ENCODE data around the gene SH3BP1. TPM values are rescaled to one million over a fixed set of nuclear protein-coding genes. Genes with fewer than 3 reads are reported as not detected.

SH3BP1 gene
- total and polyA plus RNA-seq, 9 of the 15 experiments (the other 6 are each of a cell fraction or from before 2014, with no cell fraction given): 0.10 to 36.2 (median 10.4) TPM

DNA sequence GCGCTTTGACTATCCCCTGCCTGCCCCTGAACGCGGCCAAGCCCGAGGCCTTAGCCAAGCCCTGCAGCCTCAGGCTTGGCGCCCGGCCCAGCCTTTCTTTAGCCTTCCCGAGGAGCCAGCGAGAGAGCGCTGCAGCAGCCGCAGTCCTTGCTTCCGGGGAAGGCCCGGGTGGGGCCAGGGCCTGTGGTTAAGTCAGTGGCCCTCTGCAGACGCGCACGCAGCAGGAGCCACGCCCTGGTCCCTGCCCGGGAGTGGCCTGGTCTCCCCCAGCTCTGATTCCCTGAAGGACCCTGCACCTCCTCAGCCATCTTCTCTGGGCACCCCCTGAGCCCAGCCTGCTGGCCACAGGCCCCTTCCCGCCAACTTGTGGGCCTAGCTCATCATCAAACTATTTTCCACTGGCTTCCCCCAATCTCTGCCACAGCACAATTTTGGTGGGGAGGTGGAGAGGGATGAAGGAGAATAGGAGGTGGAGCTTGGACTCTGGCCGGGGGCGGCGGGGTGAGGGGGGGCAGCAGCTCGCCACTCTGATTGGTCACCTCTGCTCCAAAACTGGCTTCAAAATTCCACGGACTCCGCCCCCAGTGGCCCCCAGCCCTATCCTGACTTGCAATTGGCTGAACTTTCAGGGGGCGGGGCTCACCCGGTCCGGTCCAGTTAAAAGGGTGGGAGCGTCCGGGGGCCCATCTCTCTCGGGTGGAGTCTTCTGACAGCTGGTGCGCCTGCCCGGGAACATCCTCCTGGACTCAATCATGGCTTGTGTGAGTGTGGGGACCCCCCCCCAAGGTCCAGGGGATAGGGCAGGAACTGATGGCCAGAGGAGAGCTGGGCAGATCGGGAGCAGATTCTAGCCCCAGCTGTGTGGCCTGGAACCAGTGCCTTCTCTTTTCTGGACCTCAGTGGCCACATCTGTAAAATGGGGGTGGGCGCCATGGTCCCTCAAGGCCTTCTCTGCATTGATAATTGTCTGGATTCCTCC is 35.8 kb downstream of the SH3BP1 start, which contains the start of gene LGALS1 (continued):
- no peak for TF ChIP-seq FOXA1 (IDR thresholded peaks at IDR 0.05; ENCODE audit: borderline replicate concordance)
- TF ChIP-seq FOXA3 (CRISPR knock-in tag; conservative IDR thresholded peaks at IDR 0.05 in 1 of 2, IDR thresholded peaks at IDR 0.05 in 1 of 2): no peak
- TF ChIP-seq ZNF583 (CRISPR knock-in tag; IDR thresholded peaks at IDR 0.05): no peak
- no peak for TF ChIP-seq TOE1 (IDR thresholded peaks at IDR 0.05; ENCODE audit: borderline replicate concordance)
- no peak for TF ChIP-seq TOE1 (CRISPR knock-in tag; IDR thresholded peaks at IDR 0.05; ENCODE audit: borderline replicate concordance, low read depth)
- TF ChIP-seq, protein P1, sequence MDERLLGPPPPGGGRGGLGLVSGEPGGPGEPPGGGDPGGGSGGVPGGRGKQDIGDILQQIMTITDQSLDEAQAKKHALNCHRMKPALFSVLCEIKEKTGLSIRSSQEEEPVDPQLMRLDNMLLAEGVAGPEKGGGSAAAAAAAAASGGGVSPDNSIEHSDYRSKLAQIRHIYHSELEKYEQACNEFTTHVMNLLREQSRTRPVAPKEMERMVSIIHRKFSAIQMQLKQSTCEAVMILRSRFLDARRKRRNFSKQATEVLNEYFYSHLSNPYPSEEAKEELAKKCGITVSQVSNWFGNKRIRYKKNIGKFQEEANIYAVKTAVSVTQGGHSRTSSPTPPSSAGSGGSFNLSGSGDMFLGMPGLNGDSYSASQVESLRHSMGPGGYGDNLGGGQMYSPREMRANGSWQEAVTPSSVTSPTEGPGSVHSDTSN (CRISPR knock-in tag; IDR thresholded peaks at IDR 0.05; ENCODE audit: low read depth): no peak
- TF ChIP-seq, protein P1 (tag; conservative IDR thresholded peaks at IDR 0.05; ENCODE audit: low read depth): no peak
- no peak for TF ChIP-seq HOXB6 (CRISPR knock-in tag; IDR thresholded peaks at IDR 0.05; ENCODE audit: borderline replicate concordance)
- TF ChIP-seq ZNF217 (CRISPR knock-in tag; IDR thresholded peaks at IDR 0.05): no peak
- TF ChIP-seq GABPB2 (CRISPR knock-in tag; conservative IDR thresholded peaks at IDR 0.05): no peak
- TF ChIP-seq FOS (IDR thresholded peaks at IDR 0.05; ENCODE audit: extremely low read depth, insufficient read length): peak; percentile 47
- no peak for TF ChIP-seq TBL1XR1 (IDR thresholded peaks at IDR 0.05; ENCODE audit: low read length in 2 of 2)
- TF ChIP-seq POU5F1 (IDR thresholded peaks at IDR 0.05; ENCODE audit: borderline replicate concordance, low read depth, low read length, partially characterized antibody): no peak
- TF ChIP-seq NFATC3 (IDR thresholded peaks at IDR 0.05): no peak
- no peak; the same call in 1 of the 2 replicates for TF ChIP-seq JUN (IDR thresholded peaks at IDR 0.05; ENCODE audit: borderline replicate concordance, low read depth, low read length)
- no peak for TF ChIP-seq JUN (CRISPR knock-in tag; IDR thresholded peaks at IDR 0.05; ENCODE audit: borderline replicate concordance)
- TF ChIP-seq, protein P2, sequence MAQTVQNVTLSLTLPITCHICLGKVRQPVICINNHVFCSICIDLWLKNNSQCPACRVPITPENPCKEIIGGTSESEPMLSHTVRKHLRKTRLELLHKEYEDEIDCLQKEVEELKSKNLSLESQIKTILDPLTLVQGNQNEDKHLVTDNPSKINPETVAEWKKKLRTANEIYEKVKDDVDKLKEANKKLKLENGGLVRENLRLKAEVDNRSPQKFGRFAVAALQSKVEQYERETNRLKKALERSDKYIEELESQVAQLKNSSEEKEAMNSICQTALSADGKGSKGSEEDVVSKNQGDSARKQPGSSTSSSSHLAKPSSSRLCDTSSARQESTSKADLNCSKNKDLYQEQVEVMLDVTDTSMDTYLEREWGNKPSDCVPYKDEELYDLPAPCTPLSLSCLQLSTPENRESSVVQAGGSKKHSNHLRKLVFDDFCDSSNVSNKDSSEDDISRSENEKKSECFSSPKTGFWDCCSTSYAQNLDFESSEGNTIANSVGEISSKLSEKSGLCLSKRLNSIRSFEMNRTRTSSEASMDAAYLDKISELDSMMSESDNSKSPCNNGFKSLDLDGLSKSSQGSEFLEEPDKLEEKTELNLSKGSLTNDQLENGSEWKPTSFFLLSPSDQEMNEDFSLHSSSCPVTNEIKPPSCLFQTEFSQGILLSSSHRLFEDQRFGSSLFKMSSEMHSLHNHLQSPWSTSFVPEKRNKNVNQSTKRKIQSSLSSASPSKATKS (CRISPR knock-in tag; IDR thresholded peaks at IDR 0.05): no peak
- TF ChIP-seq BRF1 (IDR thresholded peaks at IDR 0.05; ENCODE audit: borderline replicate concordance, extremely low read depth, insufficient read length): no peak
- TF ChIP-seq, protein P3, sequence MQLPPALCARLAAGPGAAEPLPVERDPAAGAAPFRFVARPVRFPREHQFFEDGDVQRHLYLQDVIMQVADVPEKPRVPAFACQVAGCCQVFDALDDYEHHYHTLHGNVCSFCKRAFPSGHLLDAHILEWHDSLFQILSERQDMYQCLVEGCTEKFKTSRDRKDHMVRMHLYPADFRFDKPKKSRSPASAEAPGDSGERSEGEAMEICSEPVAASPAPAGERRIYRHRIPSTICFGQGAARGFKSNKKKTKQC (CRISPR knock-in tag; IDR thresholded peaks at IDR 0.05): no peak
- no peak for TF ChIP-seq TARDBP (IDR thresholded peaks at IDR 0.05)
